HepG2 (cell line): Measurements from ENCODE around the gene ZNF442. TPM values are rescaled to one million over a fixed set of nuclear protein-coding genes. Genes with fewer than 3 reads are reported as not detected.

Experiments
- ETS1 ChIP-seq: sonication (generic); formaldehyde crosslinking; IDR thresholded peaks from 2 replicates; pipeline ENCODE4 v1.4.0; 2020; ENCODE audit warnings: missing genetic modification reagents
- HIVEP1 ChIP-seq: sonication (generic); formaldehyde crosslinking; IDR thresholded peaks from 2 replicates; pipeline ENCODE4 v1.4.0; 2020; ENCODE audit warnings: mild to moderate bottlenecking, missing genetic modification reagents
- KDM6A ChIP-seq: IDR thresholded peaks from 2 replicates; pipeline ENCODE4 v1.6.1; 2016; ENCODE audit warnings: low read depth
- MAFF ChIP-seq: IDR thresholded peaks from 2 replicates; pipeline ENCODE4 v1.6.1; 2011; ENCODE audit warnings: low read depth, low read length, improper control_type of control experiment
- SIX4 ChIP-seq: sonication (generic); formaldehyde crosslinking; IDR thresholded peaks from 2 replicates; pipeline ENCODE4 v1.4.0; 2020; ENCODE audit warnings: missing genetic modification reagents
- YEATS2 ChIP-seq: sonication (generic); formaldehyde crosslinking; IDR thresholded peaks from 2 replicates; pipeline ENCODE4 v1.4.0; 2020; ENCODE audit warnings: missing genetic modification reagents, borderline replicate concordance
- ZBTB21 ChIP-seq: sonication (generic); formaldehyde crosslinking; IDR thresholded peaks from 2 replicates; pipeline ENCODE4 v1.4.0; 2020; ENCODE audit warnings: missing genetic modification reagents
- ZBTB40 ChIP-seq, 2 experiments: fragments of 450-650 bp in 1 of 2; sonication (generic) in 1 of 2; formaldehyde crosslinking in 1 of 2; IDR thresholded peaks; 2 replicates each; pipeline versions ENCODE4 v1.6.1 to v1.8.0; 2016 to 2022; ENCODE audit warnings: antibody characterized with exemption in 1 of 2, mild to moderate bottlenecking in 1 of 2, missing genetic modification reagents in 1 of 2
- ZNF225 ChIP-seq: sonication (generic); formaldehyde crosslinking; IDR thresholded peaks from 2 replicates; pipeline ENCODE4 v1.4.0; 2020; ENCODE audit warnings: mild to moderate bottlenecking, missing genetic modification reagents
- ZNF552 ChIP-seq: sonication (generic); formaldehyde crosslinking; IDR thresholded peaks from 2 replicates; pipeline ENCODE4 v1.9.0; 2022; ENCODE audit warnings: missing genetic modification reagents, mild to moderate bottlenecking, borderline replicate concordance
- ZNF598 ChIP-seq: sonication (generic); formaldehyde crosslinking; IDR thresholded peaks from 2 replicates; pipeline ENCODE4 v1.5.1; 2020; ENCODE audit warnings: mild to moderate bottlenecking, missing genetic modification reagents, borderline replicate concordance
- polyA plus RNA-seq, 8 experiments: library from polyadenylated mRNA; depleted of rRNA in 3 of 8; stranded (reverse) in 7 of 8; unstranded in 1 of 8; fragments of >200 nt; fragmentation: Illumina TruSeq in 4 of 8; extraction: Trizol in 4 of 8; gene quantifications; 2 replicates each; pipeline versions ENCODE4 v1.2.1 to v1.2.3, GENCODE V29; 2011 to 2016; ENCODE audit warnings: low read depth in 4 of 8, missing spikeins in 1 of 8, mixed read lengths in 1 of 8; ENCODE audit not compliant: insufficient read depth in 1 of 8
- total RNA-seq, 5 experiments: library from RNA; depleted of rRNA; stranded (reverse); fragments of >200 nt; fragmentation: Illumina TruSeq; extraction: Trizol; gene quantifications; 2 replicates each; pipeline ENCODE4 v1.2.3, GENCODE V29; 2016; ENCODE audit warnings: low read depth in 1 of 5
- TF ChIP-seq, protein P1 (sequence below): sonication (generic); formaldehyde crosslinking; IDR thresholded peaks from 2 replicates; pipeline ENCODE4 v1.5.1; 2020; ENCODE audit warnings: mild to moderate bottlenecking, missing genetic modification reagents, borderline replicate concordance
- TF ChIP-seq, protein P2 (sequence below): sonication (generic); formaldehyde crosslinking; IDR thresholded peaks from 2 replicates; pipeline ENCODE4 v1.4.0; 2020; ENCODE audit warnings: missing genetic modification reagents

The ZNF442 gene
- total and polyA plus RNA-seq, 2 of the 13 experiments (the other 11 are each of a cell fraction or from before 2014, with no cell fraction given), result 1.0 to 6.0 TPM

- TF ChIP-seq ZNF225 (CRISPR knock-in tag) (no peak), YEATS2 (CRISPR knock-in tag) (no peak; the same call in 1 of the 2 replicates), ZNF552 (CRISPR knock-in tag) (no peak), SIX4 (CRISPR knock-in tag) (no peak), HIVEP1 (no peak), KDM6A (CRISPR knock-in tag) (peak; percentile 49; the same call in 1 of the 2 replicates), ZNF598 (CRISPR knock-in tag) (no peak), ETS1 (CRISPR knock-in tag) (no peak), MAFF (no peak), ZBTB21 (CRISPR knock-in tag) (no peak; the same call in 1 of the 2 replicates), ZBTB40 (IDR thresholded peaks at IDR 0.05) (no peak), ZBTB40 (CRISPR knock-in tag; IDR thresholded peaks at IDR 0.05) (no peak)
- TF ChIP-seq, protein P1, sequence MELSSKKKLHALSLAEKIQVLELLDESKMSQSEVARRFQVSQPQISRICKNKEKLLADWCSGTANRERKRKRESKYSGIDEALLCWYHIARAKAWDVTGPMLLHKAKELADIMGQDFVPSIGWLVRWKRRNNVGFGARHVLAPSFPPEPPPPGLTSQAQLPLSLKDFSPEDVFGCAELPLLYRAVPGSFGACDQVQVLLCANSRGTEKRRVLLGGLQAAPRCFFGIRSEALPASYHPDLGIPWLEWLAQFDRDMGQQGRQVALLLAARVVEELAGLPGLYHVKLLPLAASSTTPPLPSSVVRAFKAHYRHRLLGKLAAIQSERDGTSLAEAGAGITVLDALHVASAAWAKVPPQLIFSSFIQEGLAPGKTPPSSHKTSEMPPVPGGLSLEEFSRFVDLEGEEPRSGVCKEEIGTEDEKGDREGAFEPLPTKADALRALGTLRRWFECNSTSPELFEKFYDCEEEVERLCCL, result no peak
- TF ChIP-seq, protein P2, sequence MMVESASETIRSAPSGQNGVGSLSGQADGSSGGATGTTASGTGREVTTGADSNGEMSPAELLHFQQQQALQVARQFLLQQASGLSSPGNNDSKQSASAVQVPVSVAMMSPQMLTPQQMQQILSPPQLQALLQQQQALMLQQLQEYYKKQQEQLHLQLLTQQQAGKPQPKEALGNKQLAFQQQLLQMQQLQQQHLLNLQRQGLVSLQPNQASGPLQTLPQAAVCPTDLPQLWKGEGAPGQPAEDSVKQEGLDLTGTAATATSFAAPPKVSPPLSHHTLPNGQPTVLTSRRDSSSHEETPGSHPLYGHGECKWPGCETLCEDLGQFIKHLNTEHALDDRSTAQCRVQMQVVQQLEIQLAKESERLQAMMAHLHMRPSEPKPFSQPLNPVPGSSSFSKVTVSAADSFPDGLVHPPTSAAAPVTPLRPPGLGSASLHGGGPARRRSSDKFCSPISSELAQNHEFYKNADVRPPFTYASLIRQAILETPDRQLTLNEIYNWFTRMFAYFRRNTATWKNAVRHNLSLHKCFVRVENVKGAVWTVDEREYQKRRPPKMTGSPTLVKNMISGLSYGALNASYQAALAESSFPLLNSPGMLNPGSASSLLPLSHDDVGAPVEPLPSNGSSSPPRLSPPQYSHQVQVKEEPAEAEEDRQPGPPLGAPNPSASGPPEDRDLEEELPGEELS (CRISPR knock-in tag), result 0 out of 2 replicates have a peak, but pooled peaks have one; percentile 55
These were observed 35.1 kb downstream of the ZNF442 start (continued) for GRCh38 chr19:12330340-12330739.
